NCI-H2081 treated with DMSO at 0.1 percent for 48 hours (cell line): ENCODE results near the gene PDLIM5.

Source experiments
- DNase-seq: peaks from one replicate; lab custom pipeline; 2025; lab: John Stamatoyannopoulos, UW

The PDLIM5 gene

DNA sequence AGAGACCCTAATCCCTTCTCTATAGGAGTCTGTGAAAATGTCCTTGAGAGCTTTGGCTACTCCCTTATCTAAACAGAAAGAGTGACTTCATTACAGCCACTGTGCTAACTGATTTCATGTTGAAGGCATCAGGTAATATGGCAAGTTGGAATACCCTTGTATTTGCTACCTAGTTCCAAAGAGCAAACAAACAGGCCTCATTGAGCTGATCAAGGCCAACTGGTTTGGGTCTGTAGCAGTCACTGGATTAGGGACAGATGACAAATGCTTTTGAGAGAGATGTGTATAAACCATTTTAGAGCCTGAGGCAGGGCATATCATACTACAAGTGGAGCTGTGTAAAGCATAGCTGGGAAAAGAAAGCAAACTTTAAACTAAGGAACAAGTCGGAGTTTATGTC lies 22.9 kb upstream of the PDLIM5 start:
- DNase-seq, result no peak

DNA sequence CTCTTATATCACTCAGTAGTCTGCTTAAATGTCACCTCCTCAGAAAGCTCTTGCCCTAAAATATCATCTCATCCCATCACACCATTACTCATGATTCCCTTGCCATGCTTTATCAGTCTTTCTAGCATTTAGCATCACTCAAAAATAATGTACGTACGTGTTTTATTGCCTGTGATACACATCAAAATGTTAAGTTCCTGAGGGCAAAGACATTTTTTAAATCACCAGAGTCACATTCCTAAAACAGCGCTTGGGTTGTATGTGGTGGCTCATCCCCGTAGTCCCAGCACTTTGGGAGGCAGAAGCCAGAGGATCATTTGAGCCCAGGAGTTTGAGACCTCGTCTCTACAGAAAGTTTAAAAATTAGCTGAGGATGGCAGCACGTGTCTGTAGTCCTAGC lies 21.3 kb upstream of the PDLIM5 start:
- DNase-seq, result no peak

GRCh38 chr4:94431388-94431787 lies 20.4 kb upstream of the PDLIM5 start:
- DNase-seq, result no peak

GRCh38 chr4:94434505-94434904 lies 17.2 kb upstream of the PDLIM5 start:
- DNase-seq, result no peak

- no peak for DNase-seq
Observed at GRCh38 chr4:94435874-94436273, 15.9 kb upstream of the PDLIM5 start.

DNA sequence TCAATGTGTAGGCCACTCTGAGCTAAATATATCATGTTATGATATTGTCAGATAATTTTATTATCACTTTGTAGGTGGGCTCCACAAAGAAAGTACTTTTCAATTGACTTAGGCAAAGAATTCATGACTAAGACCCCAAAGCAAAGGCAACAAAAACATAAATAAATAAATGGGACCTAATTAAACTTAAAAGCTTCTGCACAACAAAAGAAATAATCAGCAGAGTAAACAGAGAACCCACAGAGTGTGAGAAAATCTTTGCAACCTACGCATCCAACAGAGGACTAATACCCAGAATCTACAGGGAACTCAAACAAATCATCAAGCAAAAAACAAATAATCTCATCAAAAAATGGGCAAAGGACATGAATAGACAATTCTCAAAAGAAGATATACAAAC lies 15.2 kb upstream of the PDLIM5 start:
- DNase-seq, result no peak

- no peak for DNase-seq
Observed at GRCh38 chr4:94439606-94440005, 12.1 kb upstream of the PDLIM5 start.

- DNase-seq, result no peak
Observed at GRCh38 chr4:94441838-94442237, 9.9 kb upstream of the PDLIM5 start.

GRCh38 chr4:94442251-94442650 lies 9.5 kb upstream of the PDLIM5 start:
- DNase-seq, result no peak

GRCh38 chr4:94446386-94446785 lies 5.4 kb upstream of the PDLIM5 start:
- no peak for DNase-seq

GRCh38 chr4:94447754-94448411 lies 3.9 kb upstream of the PDLIM5 start:
- DNase-seq, result no peak

DNA sequence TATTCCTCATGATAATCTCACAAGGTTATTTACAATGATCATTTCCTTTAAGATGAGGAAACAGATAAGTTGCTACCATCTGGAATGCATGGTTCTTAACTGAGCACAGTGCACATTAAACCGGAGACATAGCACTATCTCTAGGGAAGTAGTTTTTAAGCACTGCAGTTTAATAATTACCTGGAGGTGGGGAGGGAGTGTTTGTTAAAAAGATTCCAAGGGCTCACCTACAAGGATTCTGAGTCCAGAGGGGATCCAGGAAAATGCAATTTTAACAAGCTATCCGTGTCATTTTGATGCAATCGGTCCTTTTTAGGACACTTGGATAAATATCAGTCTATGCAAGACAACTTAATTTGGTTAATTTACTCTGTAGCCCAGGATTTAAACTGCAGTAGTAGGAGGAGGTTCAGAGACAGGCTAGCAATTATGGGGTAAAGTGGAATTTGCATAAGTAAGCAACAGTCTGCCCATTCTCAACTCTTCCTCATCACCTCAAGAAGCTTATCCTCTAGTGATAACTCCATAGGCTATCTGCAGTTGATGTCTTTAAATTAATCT lies 2.8 kb upstream of the PDLIM5 start:
- no peak for DNase-seq

DNA sequence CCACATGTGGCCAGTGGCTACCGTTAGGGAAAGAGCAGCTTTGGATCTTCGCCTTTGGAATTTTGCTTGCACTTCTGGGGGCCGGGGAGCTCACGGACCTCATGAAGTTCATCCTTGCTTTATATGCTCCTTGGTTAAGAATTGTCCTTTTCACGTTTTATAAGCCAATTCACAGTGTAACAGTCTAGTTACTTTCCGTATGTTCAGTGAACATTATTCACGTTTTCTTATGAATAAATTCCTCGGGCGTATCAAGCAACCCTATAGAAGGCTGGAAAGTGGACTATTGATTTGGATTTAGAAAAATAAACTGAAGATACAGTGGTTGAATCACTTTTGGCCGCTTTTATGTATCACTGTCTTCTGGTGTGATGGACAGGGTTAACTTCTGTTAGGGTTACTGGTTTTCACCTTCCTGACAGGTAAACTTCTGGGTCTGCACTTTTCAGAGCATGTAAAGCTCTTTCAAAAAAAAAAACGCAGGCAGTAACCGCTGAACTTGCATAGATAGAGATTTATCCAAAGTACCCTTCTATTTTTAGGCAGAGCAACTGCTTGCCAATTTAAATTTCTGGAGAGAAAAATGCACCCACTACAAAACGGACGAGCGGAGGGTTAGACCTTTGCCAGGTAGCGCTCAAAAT lies 569 bp upstream of the PDLIM5 start:
- DNase-seq, result no peak

DNA sequence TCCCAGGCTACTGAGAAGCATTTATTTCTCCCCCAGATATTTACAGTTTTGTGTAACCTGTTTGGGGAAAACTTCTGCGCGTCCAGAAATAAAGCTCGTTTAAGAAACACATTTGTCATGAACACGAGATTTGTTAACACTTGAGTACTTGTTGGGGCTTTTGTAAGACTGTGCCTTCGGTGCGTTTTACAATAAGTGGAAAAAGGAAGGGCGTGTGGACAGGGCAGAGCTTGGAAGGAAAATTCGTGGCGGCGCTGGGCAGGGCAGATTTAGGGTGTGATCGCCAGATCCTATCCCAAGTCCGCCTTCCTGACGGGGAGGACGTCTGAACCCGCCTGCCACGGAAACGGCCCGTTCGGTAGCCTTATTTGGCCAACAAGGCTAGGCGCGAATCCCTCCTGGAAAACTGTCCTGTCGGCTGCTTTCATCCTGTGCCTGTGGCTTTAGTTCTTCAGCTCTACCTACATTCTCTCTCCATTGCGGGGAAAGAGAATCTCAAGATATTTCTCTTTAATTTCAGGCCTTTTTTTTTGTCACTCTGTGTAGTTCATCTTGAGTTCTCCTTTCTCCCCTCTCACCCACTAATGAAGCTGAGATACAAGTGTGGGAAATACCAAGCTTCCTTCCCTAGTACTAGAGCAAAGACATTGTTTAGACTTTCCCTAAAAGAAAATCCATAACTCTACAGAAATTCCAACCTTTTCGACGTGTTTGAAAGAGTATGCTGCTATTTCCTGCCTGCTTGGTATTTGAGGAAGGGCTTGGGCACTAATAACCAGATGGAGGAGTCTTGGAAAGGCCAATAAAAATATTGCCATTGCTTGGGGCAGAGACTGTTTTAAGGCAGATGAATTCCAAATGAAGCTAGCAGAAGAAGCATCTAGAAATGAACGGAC lies 982 bp downstream of the PDLIM5 start:
- DNase-seq, result no peak

DNA sequence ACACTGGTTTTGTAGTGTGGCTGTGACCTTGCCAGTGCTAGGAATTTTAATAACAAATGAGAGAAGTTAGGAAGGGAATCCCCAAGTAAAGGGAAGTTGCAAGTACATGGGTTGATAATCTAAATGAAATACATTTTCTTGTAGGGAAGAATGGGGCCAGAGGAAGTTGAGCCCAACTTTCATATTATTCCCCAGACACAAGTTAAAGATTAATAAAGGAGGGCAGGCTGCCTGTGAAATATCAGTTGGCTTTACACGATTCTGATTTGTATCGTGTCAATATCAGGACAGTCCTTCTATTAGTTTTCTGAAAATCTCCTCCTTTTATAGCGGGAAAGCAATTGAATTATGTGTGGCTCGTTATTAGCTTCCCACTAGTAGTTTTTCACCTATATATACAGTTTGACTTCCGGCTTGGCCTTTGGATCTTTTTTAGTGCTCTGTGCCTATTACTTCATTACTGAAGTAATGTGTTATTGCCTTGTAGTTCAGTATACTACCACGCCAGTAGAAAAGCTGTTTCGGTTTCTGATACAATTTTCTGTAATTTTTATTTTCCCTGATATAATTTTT lies 1.7 kb downstream of the PDLIM5 start:
- no peak for DNase-seq

DNA sequence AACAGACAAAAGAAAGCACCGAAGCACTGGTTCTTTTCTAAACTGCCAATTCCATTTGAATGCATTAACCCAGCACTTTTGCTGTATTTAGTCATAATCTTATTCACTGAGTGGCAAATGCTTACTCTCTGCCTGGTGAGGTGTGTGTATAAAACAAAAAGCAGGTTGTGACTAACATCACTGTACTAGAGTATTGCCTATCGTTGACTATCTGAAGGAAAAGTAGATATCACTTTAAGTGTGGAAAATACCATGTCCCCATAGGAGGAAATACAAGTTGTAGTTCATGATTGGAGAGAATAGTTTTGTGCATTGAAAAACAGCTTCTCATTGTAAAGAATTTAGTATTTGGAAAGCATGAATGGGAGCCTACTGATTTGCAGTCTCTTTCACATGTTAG lies 2.7 kb downstream of the PDLIM5 start:
- no peak for DNase-seq

DNA sequence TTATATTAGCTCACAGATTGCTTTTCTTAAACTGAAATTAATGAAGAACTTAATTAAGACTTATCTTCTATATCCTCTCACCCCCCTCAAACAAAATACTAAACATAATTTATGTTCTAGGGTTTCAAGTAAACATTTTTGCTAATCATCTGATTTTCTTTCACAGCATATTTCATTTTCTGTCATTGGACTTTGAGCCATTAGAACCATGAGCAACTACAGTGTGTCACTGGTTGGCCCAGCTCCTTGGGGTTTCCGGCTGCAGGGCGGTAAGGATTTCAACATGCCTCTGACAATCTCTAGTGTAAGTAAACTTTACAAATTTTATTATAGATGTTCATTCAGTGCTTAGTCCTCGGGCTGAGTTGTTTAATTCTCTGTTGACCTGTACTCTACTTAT lies 3.3 kb downstream of the PDLIM5 start:
- DNase-seq, result no peak

- DNase-seq, result no peak
Observed at GRCh38 chr4:94457692-94458106, 6.0 kb downstream of the PDLIM5 start.

GRCh38 chr4:94458682-94459081 lies 6.9 kb downstream of the PDLIM5 start:
- DNase-seq, result no peak

- no peak for DNase-seq
Observed at GRCh38 chr4:94459462-94460161, 7.9 kb downstream of the PDLIM5 start.

- no peak for DNase-seq
Observed at GRCh38 chr4:94461506-94461905, 9.8 kb downstream of the PDLIM5 start.

GRCh38 chr4:94462572-94462971 lies 10.8 kb downstream of the PDLIM5 start:
- DNase-seq, result no peak
